GM23338 (cell line): Measurements from ENCODE around the gene ANGPT4. TPM values are rescaled to one million over a fixed set of nuclear protein-coding genes. Genes with fewer than 3 reads are reported as not detected.

Experiments
- ATAC-seq: fragments of 200-7000 bp; cut with Tn5 transposase; 3 replicates; pipeline ENCODE4 v1.9.1; 2020
- DNase-seq: peaks from one replicate; pipeline ENCODE4 v3.0.0-alpha.2; 2015; ENCODE audit warnings: low spot score
- H2AFZ ChIP-seq: fragments of 200-600 bp; sonication (generic); 2 replicates; pipeline ENCODE4 v1.8.0; 2016; ENCODE audit warnings: antibody characterized with exemption, mild to moderate bottlenecking, moderate library complexity
- H3F3A ChIP-seq: fragments of 200-600 bp; sonication (generic); replicated peaks from 2 replicates; pipeline ENCODE4 v1.8.0; 2017; ENCODE audit warnings: antibody characterized with exemption, mixed run types, low read depth
- H3K27ac ChIP-seq: fragments of 200-600 bp; sonication (generic); 2 replicates; pipeline ENCODE4 v1.6.1; 2016; ENCODE audit warnings: low read depth
- H3K27me3 ChIP-seq: fragments of 200-600 bp; sonication (generic); 2 replicates; pipeline ENCODE4 v1.8.0; 2016; ENCODE audit warnings: mild to moderate bottlenecking, mixed run types, moderate library complexity; ENCODE audit not compliant: insufficient read depth
- H3K36me3 ChIP-seq: fragments of 200-600 bp; sonication (generic); 2 replicates; pipeline ENCODE4 v1.8.0; 2016; ENCODE audit warnings: mild to moderate bottlenecking; ENCODE audit not compliant: insufficient read depth
- H3K4me1 ChIP-seq: fragments of 200-600 bp; sonication (generic); 2 replicates; pipeline ENCODE4 v1.8.0; 2016; ENCODE audit warnings: mild to moderate bottlenecking, moderate library complexity; ENCODE audit not compliant: insufficient read depth
- H3K4me2 ChIP-seq: fragments of 200-600 bp; sonication (generic); 2 replicates; pipeline ENCODE4 v1.7.1; 2017; ENCODE audit warnings: mixed run types
- H3K4me3 ChIP-seq: fragments of 200-600 bp; sonication (generic); 2 replicates; pipeline ENCODE4 v1.6.1; 2016; ENCODE audit warnings: mixed run types
- H3K79me2 ChIP-seq: fragments of 200-600 bp; sonication (generic); replicated peaks from 2 replicates; pipeline ENCODE4 v1.8.0; 2017; ENCODE audit warnings: mild to moderate bottlenecking; ENCODE audit not compliant: insufficient read depth
- H3K9me2 ChIP-seq: fragments of 200-600 bp; sonication (generic); 2 replicates; pipeline ENCODE4 v1.8.0; 2017; ENCODE audit not compliant: insufficient read depth
- H4K20me1 ChIP-seq: fragments of 200-600 bp; sonication (generic); replicated peaks from 2 replicates; pipeline ENCODE4 v1.8.0; 2017; ENCODE audit warnings: mild to moderate bottlenecking; ENCODE audit not compliant: insufficient read depth
- H3K27ac Mint-ChIP-seq: 2 replicates; pipeline ENCODE4 v1.8.0; 2020; ENCODE audit warnings: inconsistent platforms, mild to moderate bottlenecking, moderate library complexity, mixed read lengths
- H3K27me3 Mint-ChIP-seq: 3 replicates; pipeline ENCODE4 v1.8.0; 2022; ENCODE audit warnings: low read depth, mild to moderate bottlenecking, moderate library complexity, mixed read lengths, inconsistent platforms; ENCODE audit not compliant: insufficient read depth, poor library complexity
- H3K36me3 Mint-ChIP-seq: 3 replicates; pipeline ENCODE4 v1.8.0; 2021; ENCODE audit warnings: low read depth, mild to moderate bottlenecking, inconsistent platforms, moderate library complexity, mixed read lengths
- H3K4me1 Mint-ChIP-seq: 3 replicates; pipeline ENCODE4 v1.8.0; 2020; ENCODE audit warnings: mild to moderate bottlenecking, inconsistent platforms, mixed read lengths
- H3K4me3 Mint-ChIP-seq: 3 replicates; pipeline ENCODE4 v1.8.0; 2021; ENCODE audit warnings: moderate library complexity, mild to moderate bottlenecking, inconsistent platforms, mixed read lengths
- H3K9me3 Mint-ChIP-seq: 3 replicates; pipeline ENCODE4 v1.8.0; 2020; ENCODE audit warnings: moderate library complexity, mild to moderate bottlenecking, inconsistent platforms, mixed read lengths
- EZH2 ChIP-seq: fragments of 200-600 bp; sonication (generic); IDR thresholded peaks from one replicate; pipeline ENCODE4 v1.8.0; 2017; ENCODE audit warnings: antibody characterized with exemption, mild to moderate bottlenecking, low read depth; ENCODE audit not compliant: unreplicated experiment
- EZH2phosphoT487 ChIP-seq: fragments of 200-600 bp; sonication (generic); IDR thresholded peaks from one replicate; pipeline ENCODE4 v1.8.1; 2018; ENCODE audit warnings: antibody characterized with exemption; ENCODE audit not compliant: unreplicated experiment
- NANOG ChIP-seq: IDR thresholded peaks from 2 replicates; pipeline ENCODE4 v1.6.1; 2016; ENCODE audit warnings: antibody characterized with exemption, borderline replicate concordance
- POLR2AphosphoS5 ChIP-seq: IDR thresholded peaks from 2 replicates; pipeline ENCODE4 v1.6.1; 2016; ENCODE audit warnings: antibody characterized with exemption, low read depth
- REST ChIP-seq: IDR thresholded peaks from one replicate; pipeline ENCODE4 v1.6.1; 2018; ENCODE audit warnings: antibody characterized with exemption; ENCODE audit not compliant: unreplicated experiment
- ZNF114 ChIP-seq: fragments of 250-450 bp; sonication (Bioruptor Pico); IDR thresholded peaks from 2 replicates; pipeline ENCODE4 v1.5.0; 2020; ENCODE audit warnings: mild to moderate bottlenecking, moderate library complexity
- ZNF331 ChIP-seq: fragments of 250-450 bp; sonication (Bioruptor Pico); IDR thresholded peaks from 2 replicates; pipeline ENCODE4 v1.5.0; 2020; ENCODE audit warnings: low read depth, mild to moderate bottlenecking, moderate library complexity
- polyA plus RNA-seq: library from polyadenylated mRNA; unstranded; fragments of >200 nt; fragmentation: Nextera tagmentation; extraction: Ambion mirVana; gene quantifications from 2 replicates; pipeline ENCODE4 v1.2.1, GENCODE V29; 2016
- total RNA-seq: library from RNA; depleted of rRNA; stranded (reverse); fragments of >200 nt; shearing (Covaris generic); gene quantifications from 2 replicates; pipeline ENCODE4 v1.2.3, GENCODE V29; 2014

The ANGPT4 gene
- total and polyA plus RNA-seq, 2 experiments from 2014 or later: 0.17 TPM; not detected in 1

GRCh38 chr20:860891-861290 is 55.2 kb downstream of the ANGPT4 start:
- DNase-seq: no peak
- Histone ChIP-seq H3K36me3 (no peaks in the 10 kb centered on the region), H3K9me2 (no peaks in the 10 kb centered on the region), H3K27me3 (no peaks in the 10 kb centered on the region), H3K4me3 (no peak overlapping the region), H4K20me1 (no peaks in the 10 kb centered on the region), H3K4me2 (no peak overlapping the region), H3K4me1 (no peaks in the 10 kb centered on the region), H3F3A (no peaks in the 10 kb centered on the region), H3K79me2 (no peaks in the 10 kb centered on the region), H3K27ac (no peak overlapping the region), H2AFZ (no peak overlapping the region)
- Mint-ChIP-seq H3K36me3 (no peaks in the 10 kb centered on the region), H3K9me3 (no peaks in the 10 kb centered on the region; the same call in 2 of the 3 replicates), H3K4me3 (no peak overlapping the region), H3K4me1 (peaks cover 15% of the 10 kb centered on the region), H3K27me3 (peaks cover 6% of the 10 kb centered on the region), H3K27ac (no peak overlapping the region)
- no peak for ATAC-seq
- TF ChIP-seq ZNF114 (CRISPR knock-in tag) (no peak), EZH2phosphoT487 (no peak)

- Mint-ChIP-seq H3K27me3 (peaks cover 6% of the 10 kb centered on the region), H3K4me1 (peaks cover 15% of the 10 kb centered on the region), H3K9me3 (no peaks in the 10 kb centered on the region), H3K4me3 (no peak overlapping the region), H3K27ac (no peak overlapping the region), H3K36me3 (no peaks in the 10 kb centered on the region)
- no peak overlapping the region for H2AFZ ChIP-seq
- no peaks in the 10 kb centered on the region for H3K27me3 ChIP-seq
- no peak for DNase-seq
- H3F3A ChIP-seq: no peaks in the 10 kb centered on the region
- H3K27ac ChIP-seq: no peak overlapping the region
- H3K4me2 ChIP-seq: no peak overlapping the region
- no peaks in the 10 kb centered on the region for H3K4me1 ChIP-seq
- TF ChIP-seq EZH2 (no peak), ZNF331 (CRISPR knock-in tag) (no peak), REST (no peak), NANOG (no peak)
- ATAC-seq: no peak
- H3K79me2 ChIP-seq: no peaks in the 10 kb centered on the region
- no peaks in the 10 kb centered on the region for H4K20me1 ChIP-seq
- no peaks in the 10 kb centered on the region for H3K9me2 ChIP-seq
- no peak overlapping the region for H3K4me3 ChIP-seq
- no peaks in the 10 kb centered on the region for H3K36me3 ChIP-seq
Measured at GRCh38 chr20:859751-860231, 56.3 kb downstream of the ANGPT4 start.

- no peaks in the 10 kb centered on the region for H3K79me2 ChIP-seq
- Mint-ChIP-seq H3K4me3 (no peak overlapping the region), H3K36me3 (no peaks in the 10 kb centered on the region), H3K27me3 (peaks cover 7% of the 10 kb centered on the region), H3K9me3 (no peaks in the 10 kb centered on the region; the same call in 2 of the 3 replicates), H3K4me1 (peaks cover 15% of the 10 kb centered on the region), H3K27ac (no peak overlapping the region)
- H3K4me3 ChIP-seq: no peak overlapping the region
- H3K27me3 ChIP-seq: no peaks in the 10 kb centered on the region
- TF ChIP-seq POLR2AphosphoS5: no peak
- no peak for ATAC-seq
- H4K20me1 ChIP-seq: no peaks in the 10 kb centered on the region
- no peaks in the 10 kb centered on the region for H3K9me2 ChIP-seq
- H3K36me3 ChIP-seq: no peaks in the 10 kb centered on the region
- H2AFZ ChIP-seq: no peak overlapping the region
- no peak overlapping the region for H3K27ac ChIP-seq
- no peak for DNase-seq
- H3F3A ChIP-seq: no peaks in the 10 kb centered on the region
- no peaks in the 10 kb centered on the region for H3K4me1 ChIP-seq
- H3K4me2 ChIP-seq: no peak overlapping the region
Measured at GRCh38 chr20:858011-858410, 58.1 kb downstream of the ANGPT4 start.
